IPS-11a (cell line): ENCODE data around the gene VSIG2.
"Not testable (repeated sequence)": the region's sequence is repeated elsewhere in the genome, so short reads cannot be mapped to it uniquely, and the experiment has no call there.

Experiments
- H3K4me3 ChIP-seq: one replicate; pipeline ENCODE4 v1.5.1; 2013; ENCODE audit warnings: low read depth, low read length, control low read depth

VSIG2 gene, protein sequence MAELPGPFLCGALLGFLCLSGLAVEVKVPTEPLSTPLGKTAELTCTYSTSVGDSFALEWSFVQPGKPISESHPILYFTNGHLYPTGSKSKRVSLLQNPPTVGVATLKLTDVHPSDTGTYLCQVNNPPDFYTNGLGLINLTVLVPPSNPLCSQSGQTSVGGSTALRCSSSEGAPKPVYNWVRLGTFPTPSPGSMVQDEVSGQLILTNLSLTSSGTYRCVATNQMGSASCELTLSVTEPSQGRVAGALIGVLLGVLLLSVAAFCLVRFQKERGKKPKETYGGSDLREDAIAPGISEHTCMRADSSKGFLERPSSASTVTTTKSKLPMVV

DNA sequence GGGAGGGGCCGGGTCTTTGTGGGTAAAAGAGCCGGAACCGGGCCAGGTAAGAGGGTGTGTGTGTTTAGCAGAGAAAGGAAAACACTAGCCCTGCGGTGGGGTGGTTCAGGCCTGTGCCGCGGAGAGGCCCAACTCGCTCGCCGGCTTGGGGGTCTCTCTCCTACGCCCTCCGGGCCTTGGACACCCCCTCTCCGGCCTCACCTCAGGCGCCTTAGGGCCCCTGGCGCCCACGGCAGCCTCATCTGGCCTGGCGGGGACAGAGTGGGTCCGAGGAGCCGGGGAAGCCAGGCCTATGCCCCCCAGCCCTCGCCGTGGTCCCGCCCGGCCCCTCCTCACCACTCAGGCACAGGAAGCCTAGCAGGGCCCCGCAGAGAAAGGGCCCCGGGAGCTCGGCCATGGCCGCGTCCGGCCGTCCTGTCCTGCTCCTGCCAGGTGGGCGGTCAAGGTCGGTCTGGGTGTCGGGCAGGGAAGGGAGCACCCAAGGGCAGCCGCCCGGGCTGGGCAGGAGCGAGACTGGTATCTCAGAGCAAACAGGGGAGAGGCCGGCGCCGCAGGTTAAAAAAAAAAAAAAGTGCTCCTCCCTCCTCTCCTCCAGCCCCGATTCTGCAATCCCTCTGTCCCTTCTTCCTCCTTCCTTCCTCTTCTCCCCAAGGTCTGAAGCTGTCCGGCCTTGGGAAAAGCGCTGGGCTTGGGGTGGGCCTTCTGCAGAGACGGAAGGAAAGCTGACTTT is at the start of gene VSIG2:
VSIG2 (minus strand) TSS at position 515 of the 730 bp plus-strand sequence; CDS start at position 397, 118 bp downstream.
- peak within 1 kb of the TSS; percentile 29 for H3K4me3 ChIP-seq

DNA sequence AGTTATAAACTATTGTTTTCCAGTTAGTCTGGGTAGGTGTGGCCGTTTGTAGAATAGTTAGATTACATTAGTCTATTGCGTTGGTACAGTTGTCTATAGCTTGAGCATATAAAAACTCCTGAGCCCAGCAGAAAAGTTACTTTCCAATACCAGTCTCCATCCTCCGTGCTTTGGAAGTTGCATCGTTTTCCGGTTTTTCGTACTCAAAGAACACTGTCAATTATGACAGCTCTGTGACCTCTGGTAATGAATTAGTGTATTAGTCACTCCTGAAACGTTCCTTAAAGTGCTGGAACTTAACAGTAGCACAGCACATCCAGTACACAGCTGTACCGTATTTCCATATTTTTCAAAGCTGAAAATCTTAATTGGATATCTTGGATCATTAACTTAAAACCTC is 49.0 kb upstream of the VSIG2 start:
- peak overlapping the region; percentile 86 for H3K4me3 ChIP-seq

DNA sequence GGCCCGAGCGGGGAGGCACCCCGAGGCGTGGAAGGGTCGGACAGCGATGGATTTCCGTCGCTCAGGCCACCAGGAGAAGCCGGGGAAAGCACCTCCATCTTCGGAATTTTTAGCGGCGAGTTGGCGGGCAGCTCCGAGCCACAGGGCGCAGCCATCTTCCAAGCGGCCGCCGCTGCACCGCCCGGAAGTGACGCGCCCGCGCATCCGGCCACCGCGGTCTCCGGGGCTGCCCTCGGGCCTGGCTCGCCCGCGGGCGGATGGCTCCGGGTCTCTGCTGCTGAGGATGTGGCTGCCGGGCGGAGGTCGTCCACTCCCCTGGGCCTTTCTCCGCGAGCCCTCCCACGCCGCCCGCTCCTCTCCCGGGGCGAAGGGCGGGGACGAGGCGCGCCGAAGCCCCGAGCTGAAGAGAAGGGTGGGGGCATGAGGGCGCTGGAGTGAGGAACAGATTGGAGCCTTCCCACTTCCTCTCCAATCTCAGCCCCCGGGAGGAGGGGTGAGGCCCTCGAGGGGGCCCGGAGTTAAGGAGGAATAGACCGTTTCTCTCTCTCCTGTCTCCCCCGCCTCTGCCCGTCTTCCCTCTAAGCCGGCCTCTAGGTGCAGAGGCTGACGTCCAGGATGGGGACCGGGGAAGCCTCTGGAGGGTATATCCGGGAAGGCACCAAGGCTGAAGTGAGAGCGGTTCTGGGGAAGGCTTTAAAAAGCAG is 48.3 kb upstream of the VSIG2 start, which contains the start of gene MSANTD2:
MSANTD2 (minus strand) TSS at position 181 of the 704 bp plus-strand sequence; CDS start at position 155, 26 bp downstream.
- H3K4me3 ChIP-seq = peak within 1 kb of the TSS; percentile 86

DNA sequence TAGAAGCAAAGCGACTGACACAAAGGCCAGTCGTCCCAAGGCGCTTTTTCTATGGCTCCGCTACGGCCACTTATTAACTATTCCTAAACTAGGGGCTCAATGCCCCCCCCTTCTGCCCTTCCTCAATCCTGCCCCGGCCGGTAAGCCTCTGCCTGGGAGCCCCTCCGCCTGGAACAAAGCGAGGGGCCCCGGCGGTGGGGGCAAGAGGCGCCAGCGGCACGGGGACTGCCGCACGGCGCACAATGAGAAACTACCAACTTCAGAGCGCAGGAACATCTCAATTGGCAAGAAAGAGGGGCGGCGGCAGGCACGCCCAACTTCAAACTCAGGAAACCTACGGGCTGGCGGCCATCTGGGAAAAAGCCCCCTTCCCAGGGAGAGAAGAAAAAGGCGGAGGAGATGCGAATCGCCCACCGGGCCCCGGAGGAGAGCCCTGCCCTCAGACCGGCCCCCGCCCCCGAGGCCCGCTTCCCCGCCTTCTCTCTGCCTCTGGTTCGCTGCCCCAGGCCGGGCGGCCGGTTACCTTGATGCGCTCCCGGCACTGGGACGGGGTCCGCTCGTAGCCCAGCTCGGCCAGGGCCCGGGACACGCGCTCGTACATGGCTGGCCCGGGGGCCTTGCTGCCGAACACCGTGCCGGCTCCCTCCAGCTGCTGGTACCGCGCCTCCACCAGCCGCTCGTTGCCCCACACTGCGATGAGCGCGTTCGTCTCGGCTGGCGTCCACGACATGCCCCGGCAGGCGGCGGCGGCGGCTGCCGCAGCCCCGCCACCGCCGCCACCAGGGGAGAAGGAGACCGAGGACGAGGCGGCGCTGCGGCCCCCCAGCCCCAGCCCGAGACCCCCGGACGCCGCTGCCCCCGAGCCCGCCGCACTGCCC is 47.5 kb upstream of the VSIG2 start:
- H3K4me3 ChIP-seq = peak overlapping the region; percentile 86

DNA sequence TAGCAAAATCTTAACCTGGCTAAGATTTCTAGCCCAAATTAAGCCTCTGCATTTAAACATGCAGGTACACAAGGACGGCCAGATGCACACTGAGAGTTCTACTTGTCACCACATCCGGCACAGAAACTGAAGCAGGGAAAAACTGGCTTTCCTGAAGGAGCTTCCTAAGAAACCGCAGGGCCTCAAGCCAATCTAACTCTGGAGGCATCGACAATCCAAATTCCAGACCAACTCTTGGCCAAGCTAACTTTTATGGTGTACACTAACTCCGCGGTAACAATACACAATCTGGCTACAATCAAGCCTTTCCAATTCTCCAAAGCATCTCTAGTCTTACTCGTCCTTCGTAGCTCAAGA is 46.9 kb upstream of the VSIG2 start:
- peak overlapping the region; percentile 86 for H3K4me3 ChIP-seq

DNA sequence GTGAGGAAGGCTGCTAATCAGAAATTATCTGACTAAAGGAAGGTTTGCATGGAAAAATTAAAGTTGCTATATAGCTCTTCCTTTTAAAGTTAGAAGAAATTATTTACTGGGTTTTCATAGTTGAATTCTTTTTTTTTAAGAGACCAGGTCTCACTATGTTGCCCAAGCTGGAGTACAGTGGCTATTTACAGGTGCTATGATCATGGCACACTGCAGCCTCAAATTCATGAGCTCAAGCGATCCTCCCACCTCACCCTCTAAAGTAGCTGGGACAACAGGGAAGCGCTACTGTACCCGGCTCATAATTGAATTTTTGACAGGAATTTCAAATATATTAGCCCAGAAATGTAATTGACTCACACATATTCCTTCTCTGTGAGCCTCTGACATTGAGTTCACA is 44.3 kb upstream of the VSIG2 start:
- no peak overlapping the region for H3K4me3 ChIP-seq

DNA sequence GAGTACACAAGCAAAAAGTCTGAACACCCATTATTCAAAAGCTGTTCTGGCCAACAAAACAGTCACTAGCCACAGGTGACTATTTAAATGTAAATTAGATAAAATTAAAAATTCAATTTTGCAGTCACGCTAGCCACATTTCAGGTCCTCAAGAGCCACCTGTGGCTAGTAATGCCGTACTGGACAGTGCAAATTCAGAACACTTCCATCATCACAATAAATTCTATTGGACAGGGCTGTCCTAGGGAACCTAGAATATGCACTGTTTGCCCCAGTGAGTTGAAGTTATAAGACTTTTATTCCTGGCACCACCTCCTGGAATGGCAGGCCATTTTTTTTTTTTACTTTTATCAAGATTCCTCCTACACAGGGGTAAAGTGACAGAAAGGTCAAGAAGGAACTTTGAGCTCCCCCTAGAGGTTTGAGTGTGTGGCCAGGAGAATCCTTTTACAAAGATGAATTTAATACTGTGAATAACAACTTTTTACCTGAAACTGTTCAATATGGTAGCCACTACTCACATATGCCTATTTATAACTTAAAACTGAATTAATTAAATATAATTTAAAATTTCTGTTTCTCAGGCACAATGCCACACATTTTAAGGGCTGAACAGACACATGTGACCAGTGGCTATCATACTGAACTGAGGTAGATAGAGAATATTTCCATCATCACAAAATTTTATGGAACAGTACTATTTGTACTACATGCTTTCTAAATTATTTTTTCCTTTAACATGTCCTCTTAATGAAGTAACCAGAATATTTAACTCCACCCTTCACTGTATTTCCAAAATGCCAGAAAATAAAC is 41.6 kb upstream of the VSIG2 start:
- H3K4me3 ChIP-seq = no peak overlapping the region

DNA sequence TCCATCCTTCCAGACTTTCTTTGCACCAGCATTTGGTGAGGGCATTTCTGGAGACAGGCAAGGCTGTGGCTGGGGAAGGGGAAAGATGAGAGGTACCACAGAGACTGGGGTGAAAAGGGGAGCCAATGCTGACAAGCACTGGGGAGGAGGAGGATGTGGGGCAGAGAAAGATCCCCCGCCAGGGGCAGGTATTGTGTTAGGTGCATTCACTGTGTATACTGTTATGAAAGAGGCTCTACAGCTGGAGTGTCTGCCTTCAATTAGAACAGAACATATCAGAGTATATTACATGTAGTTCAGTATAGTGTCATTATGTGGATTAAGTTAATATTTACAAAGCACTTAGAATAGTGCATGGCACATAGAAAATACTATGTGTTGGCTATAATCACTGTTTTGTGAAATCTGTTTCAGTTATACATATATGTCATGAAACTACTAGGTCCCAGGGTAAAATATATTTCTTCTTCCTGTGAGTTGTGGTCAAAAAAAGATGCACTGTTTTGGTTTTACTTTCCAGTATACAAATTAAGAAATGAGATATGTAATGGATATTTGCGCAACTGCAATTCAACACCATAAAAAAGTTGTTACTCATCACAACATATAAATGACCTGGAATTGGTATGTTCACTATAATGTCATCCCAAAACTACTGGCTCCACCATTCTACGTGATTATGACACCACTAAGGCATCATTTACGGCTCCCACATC is 39.7 kb upstream of the VSIG2 start:
- no peak overlapping the region for H3K4me3 ChIP-seq

DNA sequence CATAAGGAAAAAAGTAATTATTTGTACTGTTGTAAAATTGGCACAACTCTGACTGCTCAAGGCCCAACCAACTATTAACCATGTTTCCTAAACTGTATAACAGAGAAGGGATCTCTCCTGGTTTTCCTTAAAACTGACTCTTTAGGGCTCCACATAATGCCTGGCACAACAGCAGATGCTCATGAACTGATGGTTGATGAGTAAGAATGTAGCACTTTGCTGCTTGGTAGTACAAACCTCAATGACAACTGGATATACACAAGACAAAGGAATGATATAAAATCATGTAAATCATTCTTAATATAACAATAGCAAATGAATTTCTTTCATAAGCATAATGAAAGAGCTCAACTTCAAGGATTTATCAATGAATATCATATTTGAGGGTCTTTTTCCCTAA is 36.5 kb upstream of the VSIG2 start:
- H3K4me3 ChIP-seq = no peak overlapping the region

DNA sequence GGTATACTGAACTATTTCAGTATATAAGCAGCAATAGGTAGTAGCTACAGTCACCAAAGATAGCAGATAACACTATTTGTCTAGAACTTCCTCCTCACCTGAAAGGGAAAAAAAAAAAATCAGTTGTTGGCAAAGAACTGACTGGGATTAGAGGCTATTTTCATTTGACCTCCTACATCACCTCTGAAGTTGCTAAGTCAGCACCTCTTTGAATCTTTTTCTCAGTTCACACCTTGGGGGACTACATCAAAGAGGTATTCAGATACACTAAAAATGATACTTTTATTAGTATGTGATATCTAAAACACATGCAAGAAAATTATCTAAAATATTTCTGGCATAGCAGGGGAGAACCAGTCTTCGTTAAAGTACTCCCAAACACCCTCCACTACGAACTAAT is 32.0 kb upstream of the VSIG2 start:
- H3K4me3 ChIP-seq = no peak overlapping the region

DNA sequence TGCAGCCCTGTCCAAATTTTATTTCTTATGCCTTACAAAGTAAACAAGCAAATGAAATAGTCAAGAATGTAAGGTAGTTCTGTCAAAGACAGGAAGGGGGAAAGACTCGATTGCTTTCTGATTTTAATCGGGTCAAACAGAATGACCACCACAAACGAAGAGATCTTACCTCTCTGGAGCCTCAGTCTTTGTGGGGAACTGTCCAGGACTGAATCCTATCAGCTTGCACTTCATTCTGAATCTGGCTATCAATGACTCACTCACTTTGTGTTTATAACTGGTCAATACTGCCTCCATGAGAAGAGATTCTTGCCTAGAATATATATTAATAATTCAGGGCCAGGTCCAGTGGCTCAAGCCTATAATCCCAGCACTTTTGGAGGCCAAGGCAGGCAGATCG is 30.9 kb upstream of the VSIG2 start:
- H3K4me3 ChIP-seq = no peak overlapping the region

DNA sequence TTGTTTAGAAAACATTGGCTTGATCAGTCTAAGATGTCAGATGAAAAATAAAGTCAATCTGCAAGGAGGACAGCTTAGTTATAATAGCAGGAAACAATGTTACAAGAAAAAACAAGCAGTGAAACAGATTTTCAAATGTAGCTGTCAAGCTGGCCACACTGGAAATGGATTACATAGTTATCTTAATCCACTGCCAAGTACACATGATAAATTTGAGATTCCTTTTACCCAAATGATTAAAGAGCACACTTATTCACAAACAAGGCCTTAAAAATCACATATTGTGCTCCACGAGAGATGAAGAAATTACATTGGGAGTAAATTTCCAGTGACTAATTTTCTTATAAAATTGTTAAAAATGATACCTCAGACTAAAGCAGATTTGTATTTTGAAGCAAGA is 27.5 kb upstream of the VSIG2 start:
- H3K4me3 ChIP-seq = no peak overlapping the region

DNA sequence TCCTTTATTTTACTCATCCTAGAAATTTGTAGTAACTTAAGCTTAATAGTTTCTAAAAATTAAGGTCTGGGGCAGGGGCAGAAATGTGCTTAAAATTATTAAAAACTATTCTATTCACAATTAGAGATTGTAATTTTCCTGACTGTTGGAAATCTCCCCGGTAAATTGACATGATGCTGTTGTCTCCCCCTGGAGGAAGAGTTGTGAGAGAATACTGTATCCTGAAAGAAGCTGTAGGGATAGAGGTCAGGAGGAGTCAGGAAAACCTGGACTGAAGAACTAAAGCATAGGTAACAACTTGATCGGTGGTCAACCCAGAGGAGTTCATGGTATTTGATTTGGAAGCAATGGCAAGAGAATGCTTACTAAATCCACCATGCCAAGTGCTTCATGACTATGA is 26.2 kb upstream of the VSIG2 start:
- no peak overlapping the region for H3K4me3 ChIP-seq

DNA sequence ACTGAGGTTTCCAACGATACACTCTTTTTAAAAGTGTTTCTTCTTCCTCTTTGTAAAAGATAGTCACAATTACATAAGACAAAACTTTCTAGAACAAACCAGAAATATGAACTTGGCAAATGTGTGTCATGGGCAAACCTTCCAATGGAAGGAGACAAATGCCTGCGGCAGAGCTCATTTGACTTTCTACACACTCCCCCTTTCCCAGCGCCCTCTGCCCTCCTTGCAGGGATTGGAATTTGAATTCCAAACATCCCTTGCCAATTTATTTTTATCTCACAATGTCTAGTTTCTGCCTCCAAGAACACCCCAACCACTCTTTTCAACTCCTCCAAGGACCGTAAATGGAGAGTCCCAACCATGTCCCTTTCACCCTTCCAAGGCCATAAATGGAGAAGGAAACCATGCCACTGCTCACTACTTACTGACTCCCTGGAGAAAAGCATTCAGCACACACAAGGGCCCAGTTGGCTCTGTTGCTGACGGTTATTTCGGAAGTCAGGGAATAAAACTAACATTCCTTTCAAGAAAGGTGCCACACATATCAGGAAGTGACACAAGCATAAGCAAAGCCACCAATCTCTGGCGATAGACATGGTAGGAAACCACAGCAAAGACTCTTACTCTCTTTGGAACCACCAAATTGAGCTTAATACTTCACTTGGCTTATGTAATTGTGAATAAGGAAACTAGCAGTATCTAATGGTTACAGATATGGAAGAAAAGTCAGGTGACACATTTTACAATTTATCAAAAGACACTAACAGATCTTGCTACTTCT is 25.0 kb upstream of the VSIG2 start:
- no peak overlapping the region for H3K4me3 ChIP-seq

DNA sequence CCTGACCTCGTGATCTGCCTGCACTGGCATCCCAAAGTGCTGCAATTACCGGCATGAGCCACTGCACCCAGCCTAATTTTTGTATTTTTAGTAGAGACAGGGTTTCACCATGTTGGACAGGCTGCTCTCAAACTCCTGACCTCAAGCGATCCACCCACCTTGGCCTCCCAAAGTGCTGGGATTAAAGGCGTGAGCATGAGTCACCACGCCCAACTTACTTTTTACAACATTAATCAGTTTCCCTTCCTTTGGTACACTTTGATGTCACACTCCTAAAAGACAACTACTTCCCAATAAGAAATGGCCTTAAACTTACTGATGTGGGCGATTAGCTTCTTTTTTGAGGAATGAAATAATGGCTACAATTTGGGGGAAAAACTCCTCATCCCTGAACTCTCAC is 18.9 kb upstream of the VSIG2 start:
- not testable (repeated sequence) for H3K4me3 ChIP-seq

DNA sequence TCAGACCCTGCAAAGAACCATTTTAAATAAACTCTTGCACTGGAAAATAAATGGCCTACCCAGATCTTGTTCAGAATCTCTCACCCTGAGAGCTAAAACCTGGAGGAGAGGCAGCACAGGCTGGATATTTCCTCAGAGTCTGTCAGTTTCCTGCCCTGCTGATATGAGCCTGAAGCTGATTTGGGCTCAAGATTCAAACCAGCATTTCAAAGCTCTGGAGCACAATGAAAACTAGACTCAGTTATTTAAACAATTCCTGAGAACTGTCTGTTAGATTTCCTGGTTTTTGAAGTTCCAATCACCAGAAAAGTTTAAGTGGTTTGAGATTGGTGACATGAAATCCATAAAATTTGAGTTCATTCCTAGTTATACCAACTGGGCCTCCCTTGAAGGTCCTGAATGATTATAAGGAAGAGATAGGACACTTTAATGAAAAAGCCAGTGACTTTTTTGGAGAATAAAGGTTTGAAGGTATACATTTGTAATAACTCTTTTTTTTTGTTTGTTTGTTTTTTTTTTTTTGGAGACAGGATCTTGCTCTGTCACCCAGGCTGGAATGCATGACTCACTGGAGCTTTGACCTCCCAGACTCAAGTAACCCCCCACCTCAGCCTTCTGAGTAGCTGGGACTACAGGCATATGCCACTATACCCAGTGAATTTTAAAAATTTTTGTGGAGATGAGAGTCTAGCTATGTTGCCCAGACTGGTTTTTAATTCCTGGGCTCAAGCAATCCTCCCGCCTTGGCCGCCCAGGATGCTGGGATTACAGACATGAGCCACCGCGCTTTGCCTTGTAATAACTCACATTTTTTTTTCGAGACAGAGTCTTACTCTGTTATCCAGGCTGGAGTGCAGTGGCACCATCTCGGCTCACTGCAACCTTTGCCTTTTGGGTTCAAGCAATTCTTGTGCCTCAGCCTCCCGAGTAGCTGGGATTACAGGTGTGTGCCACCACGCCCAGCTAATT is 18.0 kb upstream of the VSIG2 start:
- H3K4me3 ChIP-seq = no peak overlapping the region

DNA sequence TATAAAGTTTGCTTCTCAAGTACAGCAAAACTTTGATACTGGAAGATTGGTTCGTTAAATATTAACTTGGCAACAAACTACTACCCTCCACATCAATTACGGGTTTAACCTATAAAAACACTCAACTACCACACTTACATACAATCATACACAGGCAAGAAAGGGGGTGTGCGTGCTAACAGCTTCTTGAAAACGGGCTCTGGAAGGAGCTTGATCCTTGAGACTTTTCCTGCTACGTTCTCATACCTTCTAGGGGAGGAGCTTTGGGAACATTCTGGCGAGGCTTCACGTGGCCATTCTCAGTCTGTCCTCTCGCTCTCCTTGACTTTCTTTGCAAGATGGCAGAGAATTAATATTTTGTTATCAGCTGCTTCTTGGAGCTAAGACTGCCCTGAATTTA is 16.9 kb upstream of the VSIG2 start:
- no peak overlapping the region for H3K4me3 ChIP-seq
